ENCODE data around the gene ZBTB16.

DNA sequence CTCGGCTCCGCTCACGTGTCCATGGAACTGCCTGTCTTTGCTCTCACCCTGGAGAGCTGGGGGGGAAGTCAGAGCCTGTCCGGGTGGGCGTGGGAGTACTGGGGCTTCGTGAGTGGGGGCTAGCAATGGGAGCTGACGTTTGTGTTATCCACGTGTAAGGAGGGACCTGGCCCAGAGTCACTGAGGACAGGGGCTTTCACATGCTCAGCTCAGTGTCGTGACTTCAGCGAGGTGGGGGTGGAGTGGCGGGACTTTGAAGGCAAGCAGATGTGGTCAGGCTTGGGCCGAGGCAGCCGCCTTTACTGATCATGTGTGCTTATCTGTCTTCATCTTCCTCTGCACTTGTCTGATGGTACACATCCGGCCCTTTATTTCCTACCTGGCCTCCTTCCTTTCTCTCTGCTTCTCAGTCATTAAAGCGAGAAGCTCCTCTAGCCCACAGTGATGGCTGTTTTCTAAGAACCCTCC, 123.6 kb downstream of the ZBTB16 start:
- TF ChIP-seq POLR2AphosphoS5 (IDR thresholded peaks at IDR 0.05; ENCODE audit: borderline replicate concordance, low read depth, low read length), result no peak
- TF ChIP-seq EZH2 (IDR thresholded peaks at IDR 0.05), result no peak
